Activated CD8-positive, alpha-beta memory T cell treated with anti-CD3 and anti-CD28 coated beads for 24 hours (primary cell): ENCODE results near the gene FOXRED1.

Experiments
- DNase-seq: peaks from one replicate; pipeline ENCODE4 v3.0.0-alpha.2; 2020

The FOXRED1 gene

DNA sequence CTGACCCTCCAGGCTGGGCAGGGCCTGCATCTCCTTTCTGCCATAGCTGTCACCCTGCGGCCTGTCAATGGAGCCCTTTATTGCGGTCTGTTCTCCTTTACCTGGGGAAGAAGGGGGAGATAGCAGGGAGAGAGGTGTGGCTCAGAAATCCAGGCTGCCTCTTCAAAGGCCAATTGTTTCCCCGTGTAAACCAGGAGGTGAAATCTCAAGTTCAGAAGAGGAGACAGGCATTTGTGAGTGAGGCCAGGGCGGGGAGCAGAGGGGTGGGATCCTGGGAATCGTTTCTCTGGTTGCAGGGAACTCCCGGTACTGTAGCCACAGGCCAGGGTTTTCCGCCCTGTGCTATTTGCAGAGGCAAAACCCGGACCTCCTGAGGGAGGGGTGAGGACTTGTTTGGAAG, 44.0 kb downstream of the FOXRED1 start:
- DNase-seq = no peak

DNA sequence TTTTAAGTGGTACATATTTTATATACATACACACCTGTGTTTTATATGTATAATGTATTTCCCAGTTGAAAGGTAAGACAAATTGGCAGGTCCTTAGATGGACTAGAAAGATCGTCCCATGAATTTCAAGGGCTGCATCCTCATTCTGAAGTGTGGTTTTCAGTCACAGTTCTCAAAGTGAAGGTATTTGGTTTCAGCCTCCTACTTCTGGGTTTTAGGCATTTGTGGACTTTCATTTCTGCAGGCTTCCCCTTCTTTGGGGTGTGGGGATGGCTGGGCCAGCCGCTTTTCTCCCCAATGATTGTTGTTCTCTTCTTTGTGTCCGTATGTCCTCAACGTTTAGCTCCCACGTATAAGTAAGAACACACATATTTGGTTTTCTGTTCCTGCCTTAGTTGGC, 44.9 kb downstream of the FOXRED1 start:
- DNase-seq = no peak

DNA sequence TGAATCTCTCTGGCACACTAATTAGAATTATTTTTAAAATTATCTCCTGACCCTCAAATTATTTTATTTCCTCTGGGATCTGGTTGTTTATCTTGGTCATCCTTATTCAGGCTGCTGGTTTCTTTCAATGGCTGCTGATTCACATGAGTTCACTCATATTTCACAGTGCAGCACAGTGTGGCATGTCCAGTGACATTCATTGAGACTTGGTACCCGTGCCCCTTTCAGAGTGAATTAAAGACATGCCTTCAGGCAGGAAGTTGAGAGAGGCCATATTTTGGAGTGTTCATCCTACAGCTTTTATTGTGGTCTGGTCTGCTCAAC, 48.4 kb downstream of the FOXRED1 start:
- no peak for DNase-seq

DNA sequence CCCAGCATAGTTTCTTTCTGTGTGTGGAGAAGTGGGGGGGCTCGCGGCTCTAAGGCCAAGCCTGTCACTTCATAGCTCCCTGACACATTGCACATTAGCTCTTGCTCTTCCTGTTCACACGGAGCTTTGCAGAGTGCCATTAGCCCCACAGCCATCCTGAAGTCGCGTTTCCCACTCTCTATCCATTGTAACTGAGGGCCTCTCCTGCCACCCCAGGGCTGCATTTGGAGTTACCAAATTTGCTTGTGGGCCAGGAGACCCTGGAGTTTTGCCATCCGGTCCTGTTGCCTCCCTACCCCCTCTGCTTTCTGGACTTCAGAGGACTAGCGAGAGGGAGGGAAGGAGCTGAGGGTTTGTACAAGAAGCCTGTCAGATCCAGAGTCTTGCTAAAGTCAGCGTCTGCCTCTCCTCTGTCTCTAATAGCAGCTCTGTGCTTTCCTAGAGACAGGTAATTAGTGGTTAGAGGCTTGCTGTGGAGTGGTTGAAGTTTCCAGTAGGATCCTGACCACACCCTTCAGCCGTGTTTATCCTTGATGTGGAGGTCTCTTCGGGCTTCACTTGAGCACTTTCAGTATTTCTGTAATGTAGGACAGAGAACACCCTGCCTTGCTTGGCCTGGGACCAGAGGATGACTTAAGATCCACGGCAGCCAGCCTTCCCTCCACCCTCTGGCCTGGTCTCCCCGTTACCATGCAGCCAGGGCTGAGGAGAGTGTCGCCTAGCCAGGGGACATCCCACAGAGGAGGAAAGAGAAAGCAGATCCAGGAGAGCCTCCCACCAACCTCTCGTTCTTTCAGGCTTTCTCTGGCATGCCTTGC, 49.0 kb downstream of the FOXRED1 start:
- DNase-seq = no peak

DNA sequence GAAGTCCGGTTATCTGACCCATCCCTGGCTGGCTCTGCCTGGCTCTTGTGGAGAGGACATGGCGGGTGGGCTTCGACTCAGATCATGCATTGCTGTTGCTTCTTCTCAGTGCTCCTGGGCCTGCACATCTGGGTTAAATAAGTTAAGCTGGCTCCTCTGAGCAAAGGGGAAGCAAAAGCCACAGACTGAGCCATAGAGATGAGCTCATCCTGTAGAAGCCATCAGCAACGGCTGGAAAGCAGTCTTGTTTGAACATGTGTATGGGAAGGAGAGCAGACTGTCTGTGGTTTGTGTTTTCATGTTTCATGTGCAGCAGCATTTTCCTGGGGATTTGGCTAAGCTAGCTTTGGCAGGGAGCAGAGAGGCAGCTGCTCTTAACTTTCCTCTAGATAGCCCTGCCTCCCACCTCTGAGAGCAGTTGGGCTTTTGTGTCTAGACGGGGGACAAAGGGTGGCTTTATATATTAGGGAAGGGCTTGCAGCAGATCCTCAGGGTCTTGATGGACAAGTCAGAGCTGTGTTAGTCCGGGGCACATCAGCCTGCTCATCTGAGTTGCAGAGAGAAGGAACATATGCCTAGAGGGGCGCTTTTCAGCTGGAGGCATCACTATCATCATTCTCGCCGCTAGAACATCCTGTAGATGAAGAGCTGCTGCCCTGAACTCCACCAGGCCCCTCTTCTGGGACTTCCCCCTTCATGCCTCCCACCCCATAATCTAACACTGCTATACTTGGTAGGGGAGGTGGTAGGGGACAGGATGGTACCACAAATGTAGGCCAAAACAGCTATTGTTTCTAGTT, 49.8 kb downstream of the FOXRED1 start:
- DNase-seq = no peak

DNA sequence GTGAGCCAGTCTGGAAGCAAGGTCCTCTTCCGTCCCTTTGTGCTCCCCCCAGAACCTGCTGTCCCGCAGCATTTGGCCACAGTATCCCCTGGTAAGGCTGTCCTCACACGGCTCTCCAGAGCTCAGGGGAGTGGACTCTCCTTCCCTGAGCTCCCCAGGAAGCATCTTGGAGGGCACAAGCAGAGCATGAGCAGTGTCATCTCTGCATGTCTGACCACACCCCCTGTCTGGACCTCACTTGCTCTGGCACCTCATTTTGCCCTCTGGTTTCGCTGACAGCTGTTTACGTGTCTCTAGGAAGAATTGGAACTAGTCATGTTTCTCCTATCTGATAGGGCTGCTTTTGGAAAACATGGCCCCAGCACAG, 50.4 kb downstream of the FOXRED1 start:
- no peak for DNase-seq

DNA sequence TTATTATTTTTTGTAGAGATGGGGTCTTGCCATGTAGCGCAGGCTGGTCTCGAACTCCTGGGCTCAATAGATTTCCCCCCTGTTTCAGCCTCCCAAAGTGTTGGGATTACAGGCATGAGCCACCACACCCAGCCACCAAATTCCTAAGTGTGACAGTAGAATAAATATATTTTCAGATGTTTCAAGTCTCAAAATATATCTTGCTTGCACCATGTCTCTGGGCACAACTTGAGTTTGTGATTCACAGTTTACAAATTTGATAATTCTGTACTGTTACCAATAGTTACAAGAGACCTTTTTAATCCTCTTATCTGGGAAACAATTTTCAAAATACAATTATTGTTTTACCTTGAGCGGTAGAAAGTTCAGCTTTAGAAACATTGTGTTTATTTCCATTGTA, 54.0 kb downstream of the FOXRED1 start:
- no peak for DNase-seq

DNA sequence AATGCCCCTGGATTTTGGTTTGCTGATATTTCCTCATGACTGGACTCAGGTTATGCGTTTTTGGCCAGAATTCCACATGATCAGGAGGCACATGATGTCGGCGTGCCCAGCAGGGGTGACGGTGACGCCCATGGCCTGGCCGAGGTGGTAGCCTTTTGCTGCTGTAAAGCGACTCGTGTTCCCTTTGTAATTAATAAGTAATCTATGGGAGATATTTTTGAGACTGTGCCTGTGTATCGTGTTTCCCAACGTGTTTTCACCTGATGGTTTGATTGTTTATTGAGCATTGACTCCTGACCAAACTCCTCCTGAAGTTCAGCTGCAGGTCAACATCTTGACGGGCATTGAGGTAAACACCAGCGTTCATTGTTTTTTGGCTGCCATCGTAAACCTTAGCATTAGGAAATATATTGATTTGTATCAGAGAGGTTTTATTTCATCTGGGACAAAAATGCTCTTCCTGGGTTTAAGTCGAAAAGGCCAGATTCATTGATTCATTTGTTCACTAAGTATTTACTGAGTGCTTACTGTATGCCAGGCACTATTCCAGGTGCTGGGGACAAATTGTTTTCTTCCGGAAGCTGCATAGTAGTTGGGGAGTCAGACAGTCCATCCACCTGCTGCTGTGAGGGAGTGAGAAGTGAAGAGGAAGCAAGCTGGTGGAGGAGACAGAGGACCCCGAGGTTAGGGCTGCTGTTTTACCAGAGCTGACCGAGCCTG, 58.5 kb downstream of the FOXRED1 start:
- DNase-seq = no peak
